ENCODE data around the gene MFRP.

MFRP gene

GRCh38 chr11:119359365-119360214 lies 13.1 kb upstream of the MFRP start:
- no peak for DNase-seq (ENCODE audit: extremely low read depth in 1 of 2, low read depth in 1 of 2)

GRCh38 chr11:119357074-119357473 lies 10.6 kb upstream of the MFRP start:
- DNase-seq (ENCODE audit: extremely low read depth in 1 of 2, low read depth in 1 of 2), result no peak

GRCh38 chr11:119356349-119357031 lies 10.0 kb upstream of the MFRP start:
- DNase-seq (ENCODE audit: extremely low read depth in 1 of 2, low read depth in 1 of 2), result peak in 1 of 2 donors; percentile 52

- DNase-seq (ENCODE audit: extremely low read depth in 1 of 2, low read depth in 1 of 2), result no peak
These were observed 8.8 kb upstream of the MFRP start for GRCh38 chr11:119355091-119355843.

- no peak for DNase-seq (ENCODE audit: extremely low read depth in 1 of 2, low read depth in 1 of 2)
These were observed 6.4 kb upstream of the MFRP start for GRCh38 chr11:119352857-119353260.

GRCh38 chr11:119351232-119351631 lies 4.7 kb upstream of the MFRP start:
- DNase-seq (ENCODE audit: extremely low read depth in 1 of 2, low read depth in 1 of 2), result no peak

GRCh38 chr11:119350302-119350701 lies 3.8 kb upstream of the MFRP start:
- DNase-seq (ENCODE audit: extremely low read depth in 1 of 2, low read depth in 1 of 2), result no peak

GRCh38 chr11:119347940-119348605 lies 1.6 kb upstream of the MFRP start:
- no peak for DNase-seq (ENCODE audit: extremely low read depth in 1 of 2, low read depth in 1 of 2)

- no peak for DNase-seq (ENCODE audit: extremely low read depth in 1 of 2, low read depth in 1 of 2)
These were observed 737 bp upstream of the MFRP start for GRCh38 chr11:119347242-119347641.

- DNase-seq (ENCODE audit: extremely low read depth in 1 of 2, low read depth in 1 of 2), result no peak
These were observed 820 bp downstream of the MFRP start for GRCh38 chr11:119345685-119346084.

- no peak for DNase-seq (ENCODE audit: extremely low read depth in 1 of 2, low read depth in 1 of 2)
These were observed 2.1 kb downstream of the MFRP start for GRCh38 chr11:119344291-119345010.

- DNase-seq (ENCODE audit: extremely low read depth in 1 of 2, low read depth in 1 of 2), result no peak
These were observed 2.8 kb downstream of the MFRP start for GRCh38 chr11:119343726-119344125.

GRCh38 chr11:119342362-119343130 lies 4.0 kb downstream of the MFRP start:
- DNase-seq (ENCODE audit: extremely low read depth in 1 of 2, low read depth in 1 of 2), result no peak

- DNase-seq (ENCODE audit: extremely low read depth in 1 of 2, low read depth in 1 of 2), result no peak
These were observed 4.5 kb downstream of the MFRP start for GRCh38 chr11:119342023-119342300.

- DNase-seq (ENCODE audit: extremely low read depth in 1 of 2, low read depth in 1 of 2), result no peak
These were observed 5.1 kb downstream of the MFRP start for GRCh38 chr11:119341222-119342022.

- DNase-seq (ENCODE audit: extremely low read depth in 1 of 2, low read depth in 1 of 2), result no peak
These were observed 5.9 kb downstream of the MFRP start, which contains the start of gene C1QTNF5 for GRCh38 chr11:119340335-119341221. Gene C1QTNF5 (minus strand): TSS chr11:119340883. CDS start chr11:119340397, 486 bp downstream.

- DNase-seq (ENCODE audit: extremely low read depth in 1 of 2, low read depth in 1 of 2), result no peak
These were observed 6.7 kb downstream of the MFRP start for GRCh38 chr11:119339589-119340334.
